ENCODE data around the gene TENM4.

Gene TENM4

DNA sequence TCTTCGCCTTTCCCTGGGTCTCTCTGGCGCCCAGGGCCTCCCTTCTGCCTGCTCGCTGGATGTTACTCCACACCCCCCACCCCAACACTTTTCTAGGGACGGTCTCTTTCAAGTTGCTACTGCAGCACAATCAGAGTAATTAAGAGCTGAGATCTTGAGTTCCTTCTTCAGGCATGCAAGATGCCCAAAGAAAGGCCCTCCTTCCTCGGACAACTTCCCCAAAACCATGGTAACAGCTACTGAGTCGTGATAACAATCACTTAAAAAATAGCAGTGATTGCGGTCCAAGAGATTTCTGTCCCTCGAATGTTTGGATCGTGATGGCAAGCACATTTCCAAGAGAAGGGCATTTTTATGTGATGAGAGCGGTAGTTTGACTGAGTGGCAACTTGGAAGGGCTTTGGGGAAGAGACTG is 638 bp upstream of the TENM4 start:
- TF ChIP-seq ZIC2 (tag by site-specific recombination; IDR thresholded peaks at IDR 0.05), result no peak
- TF ChIP-seq, protein P1, sequence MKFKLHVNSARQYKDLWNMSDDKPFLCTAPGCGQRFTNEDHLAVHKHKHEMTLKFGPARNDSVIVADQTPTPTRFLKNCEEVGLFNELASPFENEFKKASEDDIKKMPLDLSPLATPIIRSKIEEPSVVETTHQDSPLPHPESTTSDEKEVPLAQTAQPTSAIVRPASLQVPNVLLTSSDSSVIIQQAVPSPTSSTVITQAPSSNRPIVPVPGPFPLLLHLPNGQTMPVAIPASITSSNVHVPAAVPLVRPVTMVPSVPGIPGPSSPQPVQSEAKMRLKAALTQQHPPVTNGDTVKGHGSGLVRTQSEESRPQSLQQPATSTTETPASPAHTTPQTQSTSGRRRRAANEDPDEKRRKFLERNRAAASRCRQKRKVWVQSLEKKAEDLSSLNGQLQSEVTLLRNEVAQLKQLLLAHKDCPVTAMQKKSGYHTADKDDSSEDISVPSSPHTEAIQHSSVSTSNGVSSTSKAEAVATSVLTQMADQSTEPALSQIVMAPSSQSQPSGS (tag by site-specific recombination; IDR thresholded peaks at IDR 0.05; ENCODE audit: low read depth), result no peak
- no peak for TF ChIP-seq SP3 (tag by site-specific recombination; IDR thresholded peaks at IDR 0.05)
- no peak for TF ChIP-seq ZNF350 (tag by site-specific recombination; IDR thresholded peaks at IDR 0.05)
- no peak for TF ChIP-seq ZNF76 (tag by site-specific recombination; IDR thresholded peaks at IDR 0.05; ENCODE audit: borderline replicate concordance, low read depth)
- TF ChIP-seq ZNF623 (tag by site-specific recombination; IDR thresholded peaks at IDR 0.05), result no peak
- TF ChIP-seq ZNF311 (tag by site-specific recombination; IDR thresholded peaks at IDR 0.05; ENCODE audit: borderline replicate concordance), result no peak
- TF ChIP-seq MEIS1 (CRISPR knock-in tag; IDR thresholded peaks at IDR 0.05; ENCODE audit: borderline replicate concordance), result no peak
- TF ChIP-seq, protein P2, sequence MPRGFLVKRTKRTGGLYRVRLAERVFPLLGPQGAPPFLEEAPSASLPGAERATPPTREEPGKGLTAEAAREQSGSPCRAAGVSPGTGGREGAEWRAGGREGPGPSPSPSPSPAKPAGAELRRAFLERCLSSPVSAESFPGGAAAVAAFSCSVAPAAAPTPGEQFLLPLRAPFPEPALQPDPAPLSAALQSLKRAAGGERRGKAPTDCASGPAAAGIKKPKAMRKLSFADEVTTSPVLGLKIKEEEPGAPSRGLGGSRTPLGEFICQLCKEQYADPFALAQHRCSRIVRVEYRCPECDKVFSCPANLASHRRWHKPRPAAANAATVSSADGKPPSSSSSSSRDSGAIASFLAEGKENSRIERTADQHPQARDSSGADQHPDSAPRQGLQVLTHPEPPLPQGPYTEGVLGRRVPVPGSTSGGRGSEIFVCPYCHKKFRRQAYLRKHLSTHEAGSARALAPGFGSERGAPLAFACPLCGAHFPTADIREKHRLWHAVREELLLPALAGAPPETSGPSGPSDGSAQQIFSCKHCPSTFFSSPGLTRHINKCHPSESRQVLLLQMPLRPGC (tag by site-specific recombination; IDR thresholded peaks at IDR 0.05), result no peak
- TF ChIP-seq ZNF707 (tag by site-specific recombination; IDR thresholded peaks at IDR 0.05), result no peak
- no peak for TF ChIP-seq ZNF621 (tag by site-specific recombination; IDR thresholded peaks at IDR 0.05)
- TF ChIP-seq, protein P3, sequence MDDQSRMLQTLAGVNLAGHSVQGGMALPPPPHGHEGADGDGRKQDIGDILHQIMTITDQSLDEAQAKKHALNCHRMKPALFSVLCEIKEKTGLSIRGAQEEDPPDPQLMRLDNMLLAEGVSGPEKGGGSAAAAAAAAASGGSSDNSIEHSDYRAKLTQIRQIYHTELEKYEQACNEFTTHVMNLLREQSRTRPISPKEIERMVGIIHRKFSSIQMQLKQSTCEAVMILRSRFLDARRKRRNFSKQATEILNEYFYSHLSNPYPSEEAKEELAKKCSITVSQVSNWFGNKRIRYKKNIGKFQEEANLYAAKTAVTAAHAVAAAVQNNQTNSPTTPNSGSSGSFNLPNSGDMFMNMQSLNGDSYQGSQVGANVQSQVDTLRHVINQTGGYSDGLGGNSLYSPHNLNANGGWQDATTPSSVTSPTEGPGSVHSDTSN (CRISPR knock-in tag; IDR thresholded peaks at IDR 0.05), result no peak
- no peak for TF ChIP-seq ZNF548 (tag by site-specific recombination; IDR thresholded peaks at IDR 0.05)
- no peak for TF ChIP-seq YY1 (tag by site-specific recombination; IDR thresholded peaks at IDR 0.05)
- no peak for TF ChIP-seq ZNF777 (tag by site-specific recombination; IDR thresholded peaks at IDR 0.05; ENCODE audit: borderline replicate concordance)
- no peak for TF ChIP-seq GLIS1 (tag by site-specific recombination; IDR thresholded peaks at IDR 0.05)
- ChIA-PET POLR2A (no interaction called here), CTCF (interaction anchor here (0.6 to 2.6 kb wide), 8 partner anchors 9 to 404 kb away, joined by 3 to 11 read pairs (median 3); no protein-coding TSS in a partner anchor)
- Histone ChIP-seq H3K4me3 (ENCODE audit: low read depth, low read length) (no peak overlapping the region), H3K36me3 (ENCODE audit: control insufficient read depth in 2 of 2, insufficient read depth in 1 of 2, low read length in 2 of 2) (no peaks in the 10 kb centered on the region), H3K9me3 (ENCODE audit: control insufficient read depth, insufficient read depth, low read depth, low read length) (no peaks in the 10 kb centered on the region), H3K27ac (ENCODE audit: extremely low read depth, low read depth, low read length) (no peak overlapping the region), H3K4me1 (ENCODE audit: control insufficient read depth, insufficient read depth, low read length) (0 out of 2 replicates have a peak, but pooled peaks cover 5% of the 10 kb centered on the region)

DNA sequence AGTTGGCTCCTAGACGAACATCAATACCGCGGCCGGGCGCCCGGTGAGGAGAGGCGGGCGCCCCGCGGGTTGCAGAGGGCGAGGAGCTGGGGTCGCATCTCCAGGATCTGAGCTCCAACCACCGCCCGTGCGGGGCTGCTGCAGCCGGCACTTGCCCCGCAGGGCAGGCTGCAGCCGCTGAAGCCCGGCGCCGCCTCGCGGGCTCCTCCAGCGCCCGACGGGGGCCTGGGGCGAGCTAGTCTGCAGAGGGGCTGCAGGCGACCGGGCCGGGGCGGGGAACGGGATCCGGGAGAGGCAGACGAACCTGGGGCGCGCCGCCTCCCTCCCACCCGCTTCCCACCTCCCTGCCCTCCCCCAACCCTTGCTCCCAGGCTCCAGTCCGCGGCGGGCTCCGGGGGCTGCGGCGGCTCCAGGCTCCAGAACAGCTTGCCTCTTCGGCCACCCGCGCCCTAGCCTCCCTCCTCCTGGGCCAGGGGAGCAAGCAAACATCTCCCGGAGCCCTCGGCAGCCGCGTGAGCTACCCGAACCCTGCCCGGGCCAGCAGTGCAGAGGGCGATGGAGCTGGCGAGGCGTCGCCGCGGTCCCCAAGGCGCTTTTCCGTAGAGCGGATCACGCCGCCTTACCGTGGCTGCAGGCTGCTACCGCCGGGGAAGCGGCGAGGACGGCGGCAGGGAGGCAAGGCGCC is 802 bp downstream of the TENM4 start:
- Histone ChIP-seq H3K4me3 (ENCODE audit: low read depth, low read length) (peak overlapping the region; percentile 66), H3K4me1 (ENCODE audit: control insufficient read depth, insufficient read depth, low read length) (0 out of 2 replicates have a peak, but pooled peaks cover 5% of the 10 kb centered on the region), H3K36me3 (ENCODE audit: control insufficient read depth in 2 of 2, insufficient read depth in 1 of 2, low read length in 2 of 2) (no peaks in the 10 kb centered on the region), H3K9me3 (ENCODE audit: control insufficient read depth, insufficient read depth, low read depth, low read length) (no peaks in the 10 kb centered on the region), H3K27ac (ENCODE audit: extremely low read depth, low read depth, low read length) (peak overlapping the region; percentile 53; the same call in 1 of the 2 replicates)
- CTCF ChIA-PET, result interaction anchor here (0.6 to 2.6 kb wide), 8 partner anchors 11 to 649 kb away, joined by 3 to 11 read pairs (median 4); no protein-coding TSS in a partner anchor
- POLR2A ChIA-PET, result interaction anchor here (0.6 to 1.4 kb wide), 6 partner anchors 20 to 86 kb away, joined by 3 to 6 read pairs (median 3); no protein-coding TSS in a partner anchor
- no peak for TF ChIP-seq ZNF529 (tag by site-specific recombination; IDR thresholded peaks at IDR 0.05; ENCODE audit: insufficient replicate concordance)
- no peak for TF ChIP-seq ZNF19 (tag by site-specific recombination; IDR thresholded peaks at IDR 0.05; ENCODE audit: low read depth)
- TF ChIP-seq ZNF335 (tag by site-specific recombination; conservative IDR thresholded peaks at IDR 0.05), result no peak
- TF ChIP-seq, protein P4, sequence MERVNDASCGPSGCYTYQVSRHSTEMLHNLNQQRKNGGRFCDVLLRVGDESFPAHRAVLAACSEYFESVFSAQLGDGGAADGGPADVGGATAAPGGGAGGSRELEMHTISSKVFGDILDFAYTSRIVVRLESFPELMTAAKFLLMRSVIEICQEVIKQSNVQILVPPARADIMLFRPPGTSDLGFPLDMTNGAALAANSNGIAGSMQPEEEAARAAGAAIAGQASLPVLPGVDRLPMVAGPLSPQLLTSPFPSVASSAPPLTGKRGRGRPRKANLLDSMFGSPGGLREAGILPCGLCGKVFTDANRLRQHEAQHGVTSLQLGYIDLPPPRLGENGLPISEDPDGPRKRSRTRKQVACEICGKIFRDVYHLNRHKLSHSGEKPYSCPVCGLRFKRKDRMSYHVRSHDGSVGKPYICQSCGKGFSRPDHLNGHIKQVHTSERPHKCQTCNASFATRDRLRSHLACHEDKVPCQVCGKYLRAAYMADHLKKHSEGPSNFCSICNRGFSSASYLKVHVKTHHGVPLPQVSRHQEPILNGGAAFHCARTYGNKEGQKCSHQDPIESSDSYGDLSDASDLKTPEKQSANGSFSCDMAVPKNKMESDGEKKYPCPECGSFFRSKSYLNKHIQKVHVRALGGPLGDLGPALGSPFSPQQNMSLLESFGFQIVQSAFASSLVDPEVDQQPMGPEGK (tag by site-specific recombination; IDR thresholded peaks at IDR 0.05), result no peak
- TF ChIP-seq, protein P5, sequence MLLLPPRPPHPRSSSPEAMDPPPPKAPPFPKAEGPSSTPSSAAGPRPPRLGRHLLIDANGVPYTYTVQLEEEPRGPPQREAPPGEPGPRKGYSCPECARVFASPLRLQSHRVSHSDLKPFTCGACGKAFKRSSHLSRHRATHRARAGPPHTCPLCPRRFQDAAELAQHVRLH (tag by site-specific recombination; IDR thresholded peaks at IDR 0.05), result no peak
- no peak for TF ChIP-seq OVOL3 (tag by site-specific recombination; IDR thresholded peaks at IDR 0.05)
- TF ChIP-seq, protein P6, sequence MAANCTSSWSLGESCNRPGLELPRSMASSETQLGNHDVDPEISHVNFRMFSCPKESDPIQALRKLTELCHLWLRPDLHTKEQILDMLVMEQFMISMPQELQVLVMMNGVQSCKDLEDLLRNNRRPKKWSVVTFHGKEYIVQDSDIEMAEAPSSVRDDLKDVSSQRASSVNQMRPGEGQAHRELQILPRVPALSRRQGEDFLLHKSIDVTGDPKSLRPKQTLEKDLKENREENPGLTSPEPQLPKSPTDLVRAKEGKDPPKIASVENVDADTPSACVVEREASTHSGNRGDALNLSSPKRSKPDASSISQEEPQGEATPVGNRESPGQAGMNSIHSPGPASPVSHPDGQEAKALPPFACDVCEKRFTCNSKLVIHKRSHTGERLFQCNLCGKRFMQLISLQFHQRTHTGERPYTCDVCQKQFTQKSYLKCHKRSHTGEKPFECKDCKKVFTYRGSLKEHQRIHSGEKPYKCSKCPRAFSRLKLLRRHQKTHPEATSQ (tag by site-specific recombination; IDR thresholded peaks at IDR 0.05), result no peak
- peak; percentile 83 for TF ChIP-seq ZNF600 (tag by site-specific recombination; IDR thresholded peaks at IDR 0.05)
- TF ChIP-seq ZNF132 (tag by site-specific recombination; IDR thresholded peaks at IDR 0.05; ENCODE audit: borderline replicate concordance), result no peak
- no peak for TF ChIP-seq ZNF777 (tag by site-specific recombination; IDR thresholded peaks at IDR 0.05; ENCODE audit: borderline replicate concordance)
- no peak for TF ChIP-seq BCL11B (tag by site-specific recombination; IDR thresholded peaks at IDR 0.05; ENCODE audit: low read depth)
- TF ChIP-seq ZNF214 (tag by site-specific recombination; IDR thresholded peaks at IDR 0.05; ENCODE audit: borderline replicate concordance), result no peak
